H1 (cell line): Measurements from ENCODE around the gene CACNA2D1. TPM values are rescaled to one million over a fixed set of nuclear protein-coding genes. Genes with fewer than 3 reads are reported as not detected.

Source experiments
- CTCF ChIA-PET: fragments of 300-600 bp; sonication (Branson Sonifier 250); formaldehyde crosslinking; loops from one replicate; lab custom pipeline; 2021; ENCODE audit not compliant: partially characterized antibody; lab: Charles Lee
- POLR2A ChIA-PET: fragments of 300-600 bp; sonication (Branson Sonifier 250); formaldehyde crosslinking; loops from one replicate; lab custom pipeline; 2021; ENCODE audit warnings: inconsistent platforms; ENCODE audit not compliant: partially characterized antibody; lab: Charles Lee
- DNase-seq, 2 experiments: peaks; one replicate each; pipeline versions ENCODE4 v3.0.0 to v3.0.0-alpha.2; 2010 to 2022; ENCODE audit warnings: low spot score in 2 of 2, low read depth in 1 of 2, mixed read lengths in 1 of 2
- FAIRE-seq: peaks from 2 replicates; lab custom pipeline; 2011; peaks lifted over from hg19 to GRCh38; lab: Jason Lieb, UNC
- H2AFZ ChIP-seq: 2 replicates; pipeline ENCODE4 v1.8.1; 2012; ENCODE audit warnings: low read length, inconsistent platforms
- H2AK5ac ChIP-seq: 2 replicates; pipeline ENCODE4 v1.6.1; 2013; ENCODE audit warnings: low read depth, low read length
- H2BK120ac ChIP-seq: replicated peaks from 2 replicates; pipeline ENCODE3; 2013; ENCODE audit warnings: low read depth, low read length, inconsistent platforms
- H2BK12ac ChIP-seq: 2 replicates; pipeline ENCODE4 v1.6.1; 2013; ENCODE audit warnings: low read depth, low read length
- H2BK15ac ChIP-seq: 2 replicates; pipeline ENCODE4 v1.6.1; 2013; ENCODE audit warnings: low read length
- H2BK20ac ChIP-seq: 2 replicates; pipeline ENCODE4 v1.6.1; 2013; ENCODE audit warnings: low read length
- H2BK5ac ChIP-seq: 2 replicates; pipeline ENCODE4 v1.6.1; 2013; ENCODE audit warnings: low read depth, low read length
- H3K14ac ChIP-seq: 2 replicates; pipeline ENCODE4 v1.6.1; 2013; ENCODE audit warnings: inconsistent platforms; ENCODE audit not compliant: insufficient read length
- H3K18ac ChIP-seq: 2 replicates; pipeline ENCODE4 v1.6.1; 2013; ENCODE audit warnings: low read length; ENCODE audit errors: extremely low read depth
- H3K23ac ChIP-seq: 2 replicates; pipeline ENCODE4 v1.6.1; 2013; ENCODE audit warnings: inconsistent platforms; ENCODE audit not compliant: insufficient read length
- H3K23me2 ChIP-seq: 2 replicates; pipeline ENCODE4 v1.6.1; 2013; ENCODE audit warnings: low read depth, low read length
- H3K27ac ChIP-seq: 2 replicates; pipeline ENCODE4 v1.6.1; 2011; ENCODE audit warnings: low read depth, low read length, inconsistent platforms
- H3K27me3 ChIP-seq, 4 experiments: replicated peaks in 1 of 4; 1 replicate in 1 of 4; 2 replicates in 3 of 4; pipeline versions ENCODE4 v1.6.1 to v1.8.1; 2011 to 2013; ENCODE audit warnings: low read length in 3 of 4, mild to moderate bottlenecking in 3 of 4, inconsistent platforms in 2 of 4, mixed read lengths in 2 of 4, moderate library complexity in 1 of 4; ENCODE audit not compliant: control insufficient read depth in 3 of 4, insufficient read depth in 3 of 4; ENCODE audit errors: extremely low read depth in 1 of 4
- H3K36me3 ChIP-seq, 4 experiments: 2 replicates each; pipeline versions ENCODE4 v1.6.1 to v1.8.1; 2011 to 2013; ENCODE audit warnings: mild to moderate bottlenecking in 4 of 4, low read length in 3 of 4, moderate library complexity in 2 of 4, control low read depth in 1 of 4, inconsistent platforms in 1 of 4; ENCODE audit not compliant: insufficient read depth in 4 of 4, control insufficient read depth in 2 of 4
- H3K4ac ChIP-seq: replicated peaks from 2 replicates; pipeline ENCODE3; 2013; ENCODE audit warnings: low read length, low read depth, mixed read lengths, inconsistent platforms; ENCODE audit not compliant: insufficient read length
- H3K4me1 ChIP-seq, 4 experiments: replicated peaks in 1 of 4; 1 replicate in 1 of 4; 2 replicates in 3 of 4; pipeline versions ENCODE4 v1.6.1 to v1.8.1; 2011 to 2013; ENCODE audit warnings: low read length in 3 of 4, inconsistent platforms in 2 of 4, mixed read lengths in 1 of 4; ENCODE audit not compliant: insufficient read depth in 4 of 4, control insufficient read depth in 3 of 4
- H3K4me2 ChIP-seq, 2 experiments: 2 replicates each; pipeline versions ENCODE4 v1.6.1 to v1.8.1; 2011 to 2013; ENCODE audit warnings: low read depth in 2 of 2, low read length in 2 of 2, control low read depth in 1 of 2, inconsistent platforms in 1 of 2, mild to moderate bottlenecking in 1 of 2; ENCODE audit not compliant: insufficient read depth in 1 of 2
- H3K4me3 ChIP-seq, 4 experiments: fragments of 200-600, 300-600 bp in 1 of 4; sonication (generic), shearing (Covaris generic), sonication (Bioruptor Twin) in 1 of 4; 2 replicates each; pipeline versions ENCODE4 v1.5.1 to v1.8.1; 2011 to 2016; ENCODE audit warnings: low read length in 4 of 4, low read depth in 3 of 4, control low read depth in 2 of 4, inconsistent platforms in 2 of 4, mild to moderate bottlenecking in 2 of 4, mixed read lengths in 1 of 4, moderate library complexity in 1 of 4; ENCODE audit not compliant: insufficient read depth in 2 of 4; ENCODE audit errors: extremely low read depth in 1 of 4
- H3K56ac ChIP-seq: replicated peaks from 2 replicates; pipeline ENCODE3; 2013; ENCODE audit warnings: low read depth, mild to moderate bottlenecking, mixed read lengths, low read length, inconsistent platforms; ENCODE audit not compliant: insufficient read length
- H3K79me1 ChIP-seq: 2 replicates; pipeline ENCODE4 v1.6.1; 2013; ENCODE audit warnings: low read depth, low read length, control low read depth
- H3K79me2 ChIP-seq, 2 experiments: 2 replicates each; pipeline versions ENCODE4 v1.6.1 to v1.8.1; 2012 to 2013; ENCODE audit warnings: low read length in 2 of 2, mild to moderate bottlenecking in 2 of 2, inconsistent platforms in 1 of 2; ENCODE audit not compliant: insufficient read depth in 2 of 2, control insufficient read depth in 1 of 2
- H3K9ac ChIP-seq, 4 experiments: replicated peaks in 1 of 4; 1 replicate in 1 of 4; 2 replicates in 3 of 4; pipeline versions ENCODE4 v1.6.1 to v1.8.1; 2011 to 2013; ENCODE audit warnings: low read depth in 3 of 4, low read length in 3 of 4, control low read depth in 2 of 4, mild to moderate bottlenecking in 2 of 4, moderate library complexity in 2 of 4, inconsistent platforms in 1 of 4; ENCODE audit errors: extremely low read depth in 1 of 4
- H3K9me3 ChIP-seq, 2 experiments: 2 replicates each; pipeline versions ENCODE4 v1.6.1 to v1.8.1; 2012 to 2013; ENCODE audit warnings: mild to moderate bottlenecking in 2 of 2, moderate library complexity in 2 of 2, control low read depth in 1 of 2, inconsistent platforms in 1 of 2, low read depth in 1 of 2, low read length in 1 of 2, mixed read lengths in 1 of 2; ENCODE audit not compliant: insufficient read depth in 2 of 2
- H4K20me1 ChIP-seq, 2 experiments: replicated peaks in 1 of 2; 2 replicates each; pipeline versions ENCODE3 to v1.8.1; 2011 to 2013; ENCODE audit warnings: inconsistent platforms in 2 of 2, low read length in 2 of 2, mild to moderate bottlenecking in 1 of 2; ENCODE audit not compliant: insufficient read depth in 2 of 2, control insufficient read depth in 1 of 2
- H4K5ac ChIP-seq: 2 replicates; pipeline ENCODE4 v1.6.1; 2013; ENCODE audit warnings: low read length, low read depth, mixed read lengths, inconsistent platforms; ENCODE audit not compliant: insufficient read length
- H4K8ac ChIP-seq: 2 replicates; pipeline ENCODE4 v1.8.0; 2013; ENCODE audit warnings: mild to moderate bottlenecking, moderate library complexity, low read length, inconsistent platforms; ENCODE audit not compliant: insufficient read depth; ENCODE audit errors: extremely low read depth
- H4K91ac ChIP-seq: replicated peaks from 2 replicates; pipeline ENCODE3; 2013; ENCODE audit warnings: low read length, mixed read lengths, inconsistent platforms; ENCODE audit not compliant: insufficient read length
- CHD1 ChIP-seq: IDR thresholded peaks from 2 replicates; pipeline ENCODE4 v1.6.1; 2012; ENCODE audit warnings: low read depth, low read length, improper control_type of control experiment
- CTCF ChIP-seq, 3 experiments: IDR thresholded peaks; 1 replicate in 2 of 3; 2 replicates in 1 of 3; pipeline versions ENCODE4 v1.5.1 to v1.6.1; 2011; ENCODE audit warnings: low read length in 3 of 3, mild to moderate bottlenecking in 3 of 3, inconsistent platforms in 2 of 3, low read depth in 1 of 3, moderate library complexity in 1 of 3; ENCODE audit not compliant: insufficient read depth in 1 of 3; ENCODE audit errors: control extremely low read depth in 1 of 3
- HDAC6 ChIP-seq: IDR thresholded peaks from one replicate; pipeline ENCODE4 v1.7.1; 2012; ENCODE audit warnings: low read depth, mild to moderate bottlenecking, inconsistent platforms, low read length, moderate library complexity
- MAFK ChIP-seq: IDR thresholded peaks from 2 replicates; pipeline ENCODE4 v1.6.1; 2012; ENCODE audit warnings: low read depth, mild to moderate bottlenecking, improper control_type of control experiment, low read length
- NANOG ChIP-seq: IDR thresholded peaks from 2 replicates; pipeline ENCODE4 v1.6.1; 2011; ENCODE audit warnings: low read length, low read depth, mild to moderate bottlenecking, inconsistent platforms; ENCODE audit not compliant: insufficient read depth, poor library complexity, severe bottlenecking
- RFX5 ChIP-seq: IDR thresholded peaks from 2 replicates; pipeline ENCODE4 v1.6.1; 2011; ENCODE audit warnings: low read depth, low read length, improper control_type of control experiment, borderline replicate concordance
- SUZ12 ChIP-seq: fragments of 200-600 bp; sonication (generic); IDR thresholded peaks from 2 replicates; pipeline ENCODE4 v1.6.1; 2012; ENCODE audit warnings: mild to moderate bottlenecking, inconsistent platforms, low read length, moderate library complexity, mixed read lengths
- TCF12 ChIP-seq: IDR thresholded peaks from 2 replicates; pipeline ENCODE4 v1.6.1; 2011; ENCODE audit warnings: low read depth, mild to moderate bottlenecking, low read length
- TEAD4 ChIP-seq: IDR thresholded peaks from 2 replicates; pipeline ENCODE4 v1.6.1; 2012; ENCODE audit warnings: low read depth, low read length, inconsistent platforms, mixed read lengths
- WGBS, 2 experiments: shearing (Covaris generic) in 1 of 2; methylation state at CpG; one replicate each; pipeline versions ENCODE4 v1.1.6 to v1.1.7; 2013 to 2015; ENCODE audit warnings: low lambda C conversion rate in 2 of 2, mixed read lengths in 2 of 2, inconsistent platforms in 1 of 2, low coverage in 1 of 2, missing lambda C conversion rate in 1 of 2; ENCODE audit not compliant: insufficient replicate concordance in 2 of 2, insufficient coverage in 1 of 2, insufficient read length in 1 of 2; ENCODE audit errors: extremely low coverage in 1 of 2, missing lambda C conversion rate in 1 of 2; 5-methylcytosine and 5-hydroxymethylcytosine counted together
- polyA plus RNA-seq, 7 experiments: library from polyadenylated mRNA; depleted of rRNA in 3 of 7; stranded (reverse) in 5 of 7; unstranded in 2 of 7; fragments of >200 nt in 5 of 7; fragments of 200-250 nt in 2 of 7; gene quantifications; 1 replicate in 5 of 7; 2 replicates in 1 of 7; 4 replicates in 1 of 7; pipeline versions ENCODE4 v1.2.1 to v1.2.3, GENCODE V29; 2011 to 2013; ENCODE audit warnings: missing spikeins in 2 of 7, mixed read lengths in 2 of 7
- total RNA-seq: library from RNA; stranded (reverse); fragmentation: NEBNext Ultra II Directional; extraction: Animal tissue kit (Norgen Biotek cat#: 25700); gene quantifications from 2 replicates; pipeline ENCODE4 v1.2.1, GENCODE V29; 2021

Gene CACNA2D1
- total and polyA plus RNA-seq, 2 of the 8 experiments (the other 6 are each of a cell fraction or from before 2014, with no cell fraction given) = 4.3 to 27.3 TPM

DNA sequence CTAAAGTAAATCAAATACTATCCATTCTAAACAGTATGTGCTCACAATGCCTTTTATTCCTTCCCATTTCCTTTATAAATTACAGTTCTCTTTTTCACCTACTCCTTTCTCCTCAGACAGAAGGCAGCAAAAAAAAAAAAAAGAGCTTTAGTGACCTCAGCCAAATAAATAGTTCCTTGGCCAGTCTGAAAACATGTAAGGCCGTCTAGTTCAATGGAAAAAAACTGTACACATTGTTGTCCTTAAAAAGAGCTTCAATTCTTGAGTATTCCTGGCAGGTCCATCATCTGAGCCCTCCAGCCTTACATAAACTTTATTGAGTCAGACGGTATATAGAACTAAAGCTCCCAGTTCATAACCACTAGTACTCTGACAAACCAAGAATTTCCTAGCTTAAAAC, 185.4 kb downstream of the CACNA2D1 start:
- POLR2A ChIA-PET = interaction anchor here (1.1 kb wide), 1 partner anchor 18 kb away, joined by 3 read pairs; no protein-coding TSS in a partner anchor
- no peak overlapping the region for H3K14ac ChIP-seq
- no peak overlapping the region for H4K5ac ChIP-seq
- H3K9me3 ChIP-seq = no peaks in the 10 kb centered on the region
- no peak overlapping the region for H3K4ac ChIP-seq
- no peaks in the 10 kb centered on the region; a peak in 1 of 7 replicates for H3K4me1 ChIP-seq
- 0 out of 4 replicates have a peak, but pooled peaks cover 0 to 2% of the 10 kb centered on the region in 2 experiments for H3K79me2 ChIP-seq
- no peaks in the 10 kb centered on the region for H3K27me3 ChIP-seq
- no peak for FAIRE-seq
- no peak overlapping the region for H3K4me3 ChIP-seq
- no peak overlapping the region for H2BK15ac ChIP-seq
- no peak overlapping the region for H4K91ac ChIP-seq
- no peaks in the 10 kb centered on the region for H3K36me3 ChIP-seq
- TF ChIP-seq TEAD4 (no peak), NANOG (no peak), HDAC6 (no peak), MAFK (no peak), SUZ12 (no peak), CHD1 (no peak), CTCF (IDR thresholded peaks at IDR 0.05; ENCODE audit: control extremely low read depth in 1 of 3, insufficient read depth in 1 of 3, low read depth in 1 of 3, low read length in 3 of 3) (no peak), TCF12 (no peak), RFX5 (no peak)
- 87% methylated on average over 2 of the region's 2 CpGs; no CpG with 5 or more reads in 1 of the 2 experiments for WGBS, 2 experiments
- H4K8ac ChIP-seq = no peak overlapping the region
- H2AK5ac ChIP-seq = no peak overlapping the region
- H3K4me2 ChIP-seq = no peak overlapping the region
- H3K27ac ChIP-seq = no peak overlapping the region
- CTCF ChIA-PET = interaction anchor here (0.6 to 3.0 kb wide), 6 partner anchors 10 to 224 kb away, joined by 3 to 15 read pairs (median 4); no protein-coding TSS in a partner anchor
- no peak overlapping the region for H3K18ac ChIP-seq
- no peaks in the 10 kb centered on the region for H4K20me1 ChIP-seq
- H2BK5ac ChIP-seq = no peak overlapping the region
- H2AFZ ChIP-seq = no peak overlapping the region
- no peak for DNase-seq
- H3K23ac ChIP-seq = no peak overlapping the region
- no peaks in the 10 kb centered on the region for H3K79me1 ChIP-seq
- H2BK12ac ChIP-seq = no peak overlapping the region
- no peak overlapping the region for H2BK20ac ChIP-seq
- no peak overlapping the region for H2BK120ac ChIP-seq
- H3K56ac ChIP-seq = no peak overlapping the region
- H3K9ac ChIP-seq = no peak overlapping the region
- no peaks in the 10 kb centered on the region for H3K23me2 ChIP-seq
